Keratinocyte (primary cell): Measurements from ENCODE around the gene APOD.
"Not testable (repeated sequence)": the region's sequence is repeated elsewhere in the genome, so short reads cannot be mapped to it uniquely, and the experiment has no call there.

Experiments used
- CTCF ChIP-seq, 3 experiments: IDR thresholded peaks in 1 of 3; conservative IDR thresholded peaks in 1 of 3; optimal IDR thresholded peaks in 1 of 3; 2 replicates in 2 of 3; 3 replicates in 1 of 3; pipeline versions ENCODE3 to v1.5.1; 2011; ENCODE audit warnings: low read length in 3 of 3, mild to moderate bottlenecking in 3 of 3, moderate library complexity in 2 of 3, control low read depth in 1 of 3, inconsistent platforms in 1 of 3; ENCODE audit not compliant: insufficient read depth in 2 of 3; ENCODE audit errors: extremely low read depth in 1 of 3
- EZH2 ChIP-seq: IDR thresholded peaks from one replicate; pipeline ENCODE4 v1.6.1; 2012; ENCODE audit warnings: inconsistent platforms, mild to moderate bottlenecking, low read length, moderate library complexity

GRCh38 chr3:195630086-195630917, 46.6 kb upstream of the APOD start:
- not testable (repeated sequence) for TF ChIP-seq CTCF (optimal IDR thresholded peaks at IDR 0.05 in 1 of 3, IDR thresholded peaks at IDR 0.05 in 1 of 3, conservative IDR thresholded peaks at IDR 0.05 in 1 of 3; ENCODE audit: extremely low read depth in 1 of 3, insufficient read depth in 2 of 3, low read length in 3 of 3); EZH2
